ENCODE results near the gene FRMD4A. TPM values are rescaled to one million over a fixed set of nuclear protein-coding genes. Genes with fewer than 3 reads are reported as not detected.

FRMD4A gene
- total RNA-seq, 1 experiment from 2014 or later = 7.0 TPM

GRCh38 chr10:13604357-13605040 is 726.2 kb downstream of the FRMD4A start:
- no peaks in the 10 kb centered on the region for H3K9me3 Mint-ChIP-seq (ENCODE audit: low read depth, unreplicated experiment)

GRCh38 chr10:13597909-13598308 is 732.8 kb downstream of the FRMD4A start:
- no peaks in the 10 kb centered on the region for H3K27me3 Mint-ChIP-seq (ENCODE audit: unreplicated experiment)
- no peak overlapping the region for H3K4me3 Mint-ChIP-seq (ENCODE audit: low read depth, unreplicated experiment)
- CTCF ChIA-PET = no interaction called here
- intact Hi-C loops (cut with micrococcal nuclease; ENCODE audit: unreplicated experiment) = no loop called here
- TF ChIP-seq CTCF (IDR thresholded peaks at IDR 0.05; ENCODE audit: unreplicated experiment) = no peak
- BruUV-seq (replicated peaks) = no TSS peak
- H3K27ac Mint-ChIP-seq (ENCODE audit: unreplicated experiment) = no peak overlapping the region
- H3K9me3 Mint-ChIP-seq (ENCODE audit: low read depth, unreplicated experiment) = no peaks in the 10 kb centered on the region
- H3K36me3 Mint-ChIP-seq (ENCODE audit: insufficient read depth, unreplicated experiment) = no peaks in the 10 kb centered on the region
- no peaks in the 10 kb centered on the region for H3K4me1 Mint-ChIP-seq (ENCODE audit: low read depth, unreplicated experiment)
- DNase-seq = no peak

More at GRCh38 chr10:13604357-13605040, 726.2 kb downstream of the FRMD4A start:
- Mint-ChIP-seq H3K27ac (ENCODE audit: unreplicated experiment) (no peak overlapping the region), H3K4me3 (ENCODE audit: low read depth, unreplicated experiment) (no peak overlapping the region), H3K27me3 (ENCODE audit: unreplicated experiment) (no peaks in the 10 kb centered on the region), H3K36me3 (ENCODE audit: insufficient read depth, unreplicated experiment) (peaks cover 11% of the 10 kb centered on the region), H3K4me1 (ENCODE audit: low read depth, unreplicated experiment) (no peaks in the 10 kb centered on the region)
- no TSS peak for BruUV-seq (replicated peaks)
- DNase-seq = no peak
- CTCF ChIA-PET = no interaction called here
- intact Hi-C loops (cut with micrococcal nuclease; ENCODE audit: unreplicated experiment) = no loop called here
- no peak for TF ChIP-seq CTCF (IDR thresholded peaks at IDR 0.05; ENCODE audit: unreplicated experiment)

- Mint-ChIP-seq H3K36me3 (ENCODE audit: insufficient read depth, unreplicated experiment) (no peaks in the 10 kb centered on the region), H3K27ac (ENCODE audit: unreplicated experiment) (no peak overlapping the region), H3K4me3 (ENCODE audit: low read depth, unreplicated experiment) (no peak overlapping the region), H3K9me3 (ENCODE audit: low read depth, unreplicated experiment) (no peaks in the 10 kb centered on the region), H3K4me1 (ENCODE audit: low read depth, unreplicated experiment) (no peaks in the 10 kb centered on the region), H3K27me3 (ENCODE audit: unreplicated experiment) (no peaks in the 10 kb centered on the region)
- BruUV-seq (replicated peaks) = no TSS peak
- intact Hi-C loops (cut with micrococcal nuclease; ENCODE audit: unreplicated experiment) = no loop called here
- DNase-seq = no peak
- CTCF ChIA-PET = interaction anchor here (0.6 kb wide), 1 partner anchor 324 kb away, joined by 3 read pairs; no protein-coding TSS in a partner anchor
- no peak for TF ChIP-seq CTCF (IDR thresholded peaks at IDR 0.05; ENCODE audit: unreplicated experiment)
These were observed 736.1 kb downstream of the FRMD4A start for GRCh38 chr10:13594641-13595040.
